KMS-11 (cell line): ENCODE measurements around the gene PIGK.

ENCODE experiments used
- H2AFZ ChIP-seq: fragments of 200-600 bp; sonication (generic); 2 replicates; pipeline ENCODE4 v1.6.1; 2016; ENCODE audit warnings: antibody characterized with exemption, mixed run types, low read depth
- H3K27ac ChIP-seq: fragments of 200-600 bp; sonication (generic); 2 replicates; pipeline ENCODE4 v1.6.1; 2016; ENCODE audit warnings: mild to moderate bottlenecking, mixed run types
- H3K27me3 ChIP-seq: fragments of 200-600 bp; sonication (generic); 2 replicates; pipeline ENCODE4 v1.6.1; 2017; ENCODE audit warnings: mild to moderate bottlenecking, low read depth, mixed run types, moderate library complexity; ENCODE audit not compliant: insufficient read depth
- H3K36me3 ChIP-seq: fragments of 200-600 bp; sonication (generic); 2 replicates; pipeline ENCODE4 v1.6.1; 2017; ENCODE audit warnings: mild to moderate bottlenecking, mixed run types; ENCODE audit not compliant: insufficient read depth
- H3K4me1 ChIP-seq: fragments of 200-600 bp; sonication (generic); 2 replicates; pipeline ENCODE4 v1.6.1; 2016; ENCODE audit warnings: mild to moderate bottlenecking, low read depth, mixed run types; ENCODE audit not compliant: poor library complexity, severe bottlenecking
- H3K4me2 ChIP-seq: fragments of 200-600 bp; sonication (generic); 2 replicates; pipeline ENCODE4 v1.7.0; 2016; ENCODE audit warnings: mild to moderate bottlenecking, mixed run types
- H3K4me3 ChIP-seq: fragments of 200-600 bp; sonication (generic); IDR thresholded peaks from 2 replicates; pipeline ENCODE4 v1.6.1; 2017; ENCODE audit warnings: low read depth, low read length, mixed read lengths; ENCODE audit not compliant: insufficient read depth
- H3K79me2 ChIP-seq: fragments of 200-600 bp; sonication (generic); 2 replicates; pipeline ENCODE4 v1.6.1; 2016; ENCODE audit warnings: low read depth, mixed run types; ENCODE audit not compliant: insufficient read depth
- H3K9ac ChIP-seq: fragments of 200-600 bp; sonication (generic); 2 replicates; pipeline ENCODE4 v1.6.1; 2016; ENCODE audit warnings: mild to moderate bottlenecking, mixed run types
- H4K20me1 ChIP-seq: fragments of 200-600 bp; sonication (generic); 2 replicates; pipeline ENCODE4 v1.6.1; 2016; ENCODE audit warnings: mild to moderate bottlenecking, mixed run types; ENCODE audit not compliant: insufficient read depth
- TF ChIP-seq, protein P1 (sequence below): fragments of 200-600 bp; sonication (generic); conservative IDR thresholded peaks from 2 replicates; pipeline ENCODE4 v1.6.1; 2017; ENCODE audit warnings: low read depth, mild to moderate bottlenecking, antibody characterized with exemption, low read length, moderate library complexity, mixed read lengths

Gene PIGK

DNA sequence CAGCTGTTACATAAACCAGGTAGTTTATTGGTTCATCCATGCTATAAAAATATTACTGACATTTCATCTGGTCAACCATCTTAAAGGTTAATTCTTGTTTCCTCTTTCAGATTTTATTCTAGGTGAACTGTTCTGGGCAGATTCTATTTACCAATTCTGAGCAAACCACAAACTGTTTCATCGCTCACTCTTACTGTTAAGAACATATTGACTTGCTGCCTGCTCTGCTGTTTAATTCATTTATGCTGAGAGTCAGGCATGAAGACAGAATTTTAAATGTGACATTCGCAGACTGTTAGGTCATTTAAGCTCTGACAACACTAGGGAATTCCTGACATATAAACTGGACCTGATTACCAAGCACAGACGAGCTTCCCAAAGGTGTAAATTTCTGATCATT, 98.3 kb downstream of the PIGK start:
- Histone ChIP-seq H3K27ac (no peak overlapping the region), H3K27me3 (no peaks in the 10 kb centered on the region), H3K4me2 (no peak overlapping the region), H2AFZ (no peak overlapping the region), H3K9ac (no peak overlapping the region), H3K36me3 (no peaks in the 10 kb centered on the region), H4K20me1 (no peaks in the 10 kb centered on the region), H3K4me3 (no peak overlapping the region), H3K4me1 (no peaks in the 10 kb centered on the region), H3K79me2 (no peaks in the 10 kb centered on the region)
- TF ChIP-seq, protein P1, sequence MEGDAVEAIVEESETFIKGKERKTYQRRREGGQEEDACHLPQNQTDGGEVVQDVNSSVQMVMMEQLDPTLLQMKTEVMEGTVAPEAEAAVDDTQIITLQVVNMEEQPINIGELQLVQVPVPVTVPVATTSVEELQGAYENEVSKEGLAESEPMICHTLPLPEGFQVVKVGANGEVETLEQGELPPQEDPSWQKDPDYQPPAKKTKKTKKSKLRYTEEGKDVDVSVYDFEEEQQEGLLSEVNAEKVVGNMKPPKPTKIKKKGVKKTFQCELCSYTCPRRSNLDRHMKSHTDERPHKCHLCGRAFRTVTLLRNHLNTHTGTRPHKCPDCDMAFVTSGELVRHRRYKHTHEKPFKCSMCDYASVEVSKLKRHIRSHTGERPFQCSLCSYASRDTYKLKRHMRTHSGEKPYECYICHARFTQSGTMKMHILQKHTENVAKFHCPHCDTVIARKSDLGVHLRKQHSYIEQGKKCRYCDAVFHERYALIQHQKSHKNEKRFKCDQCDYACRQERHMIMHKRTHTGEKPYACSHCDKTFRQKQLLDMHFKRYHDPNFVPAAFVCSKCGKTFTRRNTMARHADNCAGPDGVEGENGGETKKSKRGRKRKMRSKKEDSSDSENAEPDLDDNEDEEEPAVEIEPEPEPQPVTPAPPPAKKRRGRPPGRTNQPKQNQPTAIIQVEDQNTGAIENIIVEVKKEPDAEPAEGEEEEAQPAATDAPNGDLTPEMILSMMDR, result no peak

DNA sequence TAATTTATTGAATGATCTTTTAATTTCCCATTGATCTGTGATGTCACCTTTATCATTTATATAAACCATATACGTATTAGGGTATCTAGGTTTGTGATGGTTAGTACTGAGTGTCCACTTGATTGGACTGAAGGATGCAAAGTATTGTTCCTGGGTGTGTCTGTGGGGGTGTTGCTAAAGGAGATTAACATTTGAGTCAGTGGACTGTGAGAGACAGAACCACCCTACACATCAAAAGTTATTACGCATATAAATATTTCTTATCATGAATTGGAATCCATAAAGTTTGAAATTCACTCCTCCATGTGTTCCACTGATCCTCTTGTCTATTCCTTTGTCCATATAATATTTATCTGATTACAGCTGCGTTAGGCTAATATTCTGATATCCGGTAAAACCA, 100.5 kb downstream of the PIGK start:
- no peak overlapping the region for H3K4me3 ChIP-seq
- H2AFZ ChIP-seq, result no peak overlapping the region
- no peak overlapping the region for H3K27ac ChIP-seq
- H4K20me1 ChIP-seq, result no peaks in the 10 kb centered on the region
- no peak overlapping the region for H3K4me2 ChIP-seq
- H3K9ac ChIP-seq, result no peak overlapping the region
- H3K4me1 ChIP-seq, result no peaks in the 10 kb centered on the region
- TF ChIP-seq, protein P1, result no peak
- no peaks in the 10 kb centered on the region for H3K27me3 ChIP-seq
- no peaks in the 10 kb centered on the region for H3K36me3 ChIP-seq
- H3K79me2 ChIP-seq, result no peaks in the 10 kb centered on the region

DNA sequence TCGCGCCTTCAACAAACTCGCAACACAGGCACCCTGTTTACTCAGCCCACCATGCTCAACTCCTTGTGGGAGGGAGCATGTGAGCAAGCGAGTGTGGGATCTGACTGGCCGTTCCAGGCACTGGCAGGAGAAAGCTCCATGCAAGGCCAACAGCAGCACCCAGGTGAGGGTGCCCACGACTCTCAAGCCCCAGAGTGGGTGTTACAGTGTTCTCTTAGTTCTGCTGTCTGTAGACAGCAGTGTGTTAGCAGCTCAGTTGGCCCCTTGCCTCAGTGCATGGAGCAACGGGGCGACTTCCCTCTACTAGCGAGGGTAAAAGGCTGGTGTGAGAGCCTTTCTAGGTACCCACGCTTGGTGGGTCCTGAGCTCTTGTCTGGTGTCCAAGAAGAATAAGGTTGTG, 114.6 kb downstream of the PIGK start:
- TF ChIP-seq, protein P1, result no peak
- no peaks in the 10 kb centered on the region for H3K36me3 ChIP-seq
- H3K4me3 ChIP-seq, result no peak overlapping the region
- H4K20me1 ChIP-seq, result no peaks in the 10 kb centered on the region
- no peaks in the 10 kb centered on the region for H3K27me3 ChIP-seq
- H2AFZ ChIP-seq, result no peak overlapping the region
- no peak overlapping the region for H3K4me2 ChIP-seq
- no peak overlapping the region for H3K27ac ChIP-seq
- H3K79me2 ChIP-seq, result no peaks in the 10 kb centered on the region
- no peaks in the 10 kb centered on the region for H3K4me1 ChIP-seq
- no peak overlapping the region for H3K9ac ChIP-seq

DNA sequence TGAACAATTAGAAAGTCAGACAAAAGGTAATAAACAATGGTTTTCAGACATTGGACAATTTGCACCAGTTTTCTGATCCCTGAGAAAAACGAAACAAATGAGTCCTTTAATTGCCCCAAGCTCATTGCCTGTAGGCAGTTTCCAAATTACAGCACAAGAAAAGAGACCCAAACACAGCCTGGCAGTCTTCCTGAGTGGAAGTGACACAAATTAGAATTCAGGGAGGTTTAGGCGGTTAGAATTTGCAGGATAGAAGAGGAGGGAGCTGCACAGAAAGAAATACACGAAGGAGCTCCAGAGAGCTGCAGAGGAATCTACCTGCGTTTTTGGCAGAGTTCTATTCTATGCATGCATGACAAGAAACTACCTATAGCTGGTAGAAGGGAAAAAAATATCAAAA, 115.7 kb downstream of the PIGK start:
- Histone ChIP-seq H3K4me1 (no peaks in the 10 kb centered on the region), H3K4me3 (no peak overlapping the region), H3K36me3 (no peaks in the 10 kb centered on the region), H3K9ac (no peak overlapping the region), H3K79me2 (no peaks in the 10 kb centered on the region), H3K27ac (no peak overlapping the region), H3K4me2 (no peak overlapping the region), H3K27me3 (no peaks in the 10 kb centered on the region), H4K20me1 (no peaks in the 10 kb centered on the region), H2AFZ (no peak overlapping the region)
- TF ChIP-seq, protein P1, result no peak

DNA sequence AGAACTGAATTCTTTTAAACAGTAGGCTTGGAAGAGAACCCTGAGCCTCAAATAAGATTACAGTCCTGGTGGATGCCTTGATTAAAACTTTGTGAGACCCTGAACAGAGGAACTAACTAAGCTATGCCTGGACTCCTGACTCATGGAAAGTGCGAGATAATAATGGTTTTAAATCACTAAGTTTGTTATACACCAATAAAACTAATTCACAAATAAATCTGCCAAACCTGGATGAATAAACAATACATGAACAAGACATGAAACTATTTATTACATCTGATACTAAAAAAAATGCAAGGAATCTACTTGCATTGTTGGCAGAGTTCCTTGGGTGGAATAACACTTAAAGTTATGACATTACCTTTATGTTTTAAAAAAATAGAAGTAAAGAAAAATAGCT, 118.4 kb downstream of the PIGK start:
- Histone ChIP-seq H3K4me2 (no peak overlapping the region), H2AFZ (no peak overlapping the region), H3K27ac (no peak overlapping the region), H3K4me1 (no peaks in the 10 kb centered on the region), H3K79me2 (no peaks in the 10 kb centered on the region), H3K9ac (no peak overlapping the region), H3K36me3 (no peaks in the 10 kb centered on the region), H3K27me3 (no peaks in the 10 kb centered on the region), H4K20me1 (no peaks in the 10 kb centered on the region), H3K4me3 (no peak overlapping the region)
- TF ChIP-seq, protein P1, result no peak
